Colonic mucosa (tissue), 4 donors: ENCODE data around the gene BRINP1. TPM values are rescaled to one million over a fixed set of nuclear protein-coding genes. Genes with fewer than 3 reads are reported as not detected.

ENCODE experiments used
- DNase-seq: peaks from one replicate; pipeline ENCODE4 v3.0.0-alpha.2; 2020
- H3K27ac ChIP-seq: fragments of 200-600 bp; one replicate; pipeline ENCODE4 v1.8.0; 2021
- H3K27me3 ChIP-seq: fragments of 200-600 bp; one replicate; pipeline ENCODE4 v1.8.0; 2021
- H3K36me3 ChIP-seq: fragments of 200-600 bp; one replicate; pipeline ENCODE4 v1.8.0; 2021
- H3K4me1 ChIP-seq: fragments of 200-600 bp; one replicate; pipeline ENCODE4 v1.8.0; 2021; ENCODE audit warnings: mild to moderate bottlenecking
- H3K4me3 ChIP-seq: fragments of 200-600 bp; one replicate; pipeline ENCODE4 v1.8.0; 2021
- H3K9ac ChIP-seq, 2 donors: one replicate each; pipeline ENCODE4 v1.7.0; 2013; ENCODE audit warnings: control low read depth in 2 of 2, low read depth in 2 of 2, low read length in 2 of 2
- H3K9me3 ChIP-seq: fragments of 200-600 bp; one replicate; pipeline ENCODE4 v1.8.0; 2021
- CTCF ChIP-seq: fragments of 200-600 bp; IDR thresholded peaks from one replicate; pipeline ENCODE4 v1.8.0; 2022; ENCODE audit warnings: antibody characterized with exemption, mild to moderate bottlenecking
- intact Hi-C: fragments of 100-400 bp; cut with DNase I; formaldehyde crosslinking; loops from one replicate; pipeline ENCODE4 v1.14.1; 2022
- total RNA-seq, 2 donors: library from RNA; stranded (reverse); fragmentation: NEBNext Ultra II Directional in 1 of 2; extraction: Animal tissue kit (Norgen Biotek cat#: 25700) in 1 of 2; gene quantifications; one replicate each; pipeline ENCODE4 v1.2.1, GENCODE V29; 2021
- donor health status: healthy.
- donor health status: DM: no; HTN: no; CAD: no.
- donor health status: DM: no; HTN: no; CAD: no.

Gene BRINP1
- total RNA-seq, 2 donors from 2014 or later, result 0.10 to 0.13 TPM

GRCh38 chr9:119218293-119218692, 150.9 kb downstream of the BRINP1 start:
- Histone ChIP-seq H3K4me3 (no peak overlapping the region), H3K27me3 (no peaks in the 10 kb centered on the region), H3K27ac (no peak overlapping the region), H3K36me3 (no peaks in the 10 kb centered on the region), H3K9ac (no peak overlapping the region), H3K4me1 (no peaks in the 10 kb centered on the region), H3K9me3 (no peaks in the 10 kb centered on the region)
- intact Hi-C loops, result no loop called here
- TF ChIP-seq CTCF, result no peak
- DNase-seq, result no peak

- Histone ChIP-seq H3K36me3 (no peaks in the 10 kb centered on the region), H3K9ac (no peak overlapping the region), H3K27ac (no peak overlapping the region), H3K27me3 (no peaks in the 10 kb centered on the region), H3K9me3 (no peaks in the 10 kb centered on the region), H3K4me3 (no peak overlapping the region), H3K4me1 (no peaks in the 10 kb centered on the region)
- DNase-seq, result no peak
- no peak for TF ChIP-seq CTCF
- intact Hi-C loops, result no loop called here
Measured at GRCh38 chr9:119216651-119217331, 152.4 kb downstream of the BRINP1 start.

GRCh38 chr9:119215651-119216050, 153.6 kb downstream of the BRINP1 start:
- Histone ChIP-seq H3K4me3 (no peak overlapping the region), H3K36me3 (no peaks in the 10 kb centered on the region), H3K9me3 (no peaks in the 10 kb centered on the region), H3K27ac (no peak overlapping the region), H3K9ac (no peak overlapping the region), H3K27me3 (no peaks in the 10 kb centered on the region), H3K4me1 (no peaks in the 10 kb centered on the region)
- DNase-seq, result no peak
- intact Hi-C loops, result no loop called here
- no peak for TF ChIP-seq CTCF

GRCh38 chr9:119213471-119213870, 155.8 kb downstream of the BRINP1 start:
- Histone ChIP-seq H3K36me3 (no peaks in the 10 kb centered on the region), H3K4me1 (no peaks in the 10 kb centered on the region), H3K27me3 (no peaks in the 10 kb centered on the region), H3K27ac (no peak overlapping the region), H3K9ac (no peak overlapping the region), H3K9me3 (no peaks in the 10 kb centered on the region), H3K4me3 (no peak overlapping the region)
- TF ChIP-seq CTCF, result no peak
- intact Hi-C loops, result no loop called here
- no peak for DNase-seq

- no peak overlapping the region for H3K9ac ChIP-seq
- no peak overlapping the region for H3K4me3 ChIP-seq
- intact Hi-C loops, result no loop called here
- no peak for DNase-seq
- no peak overlapping the region for H3K27ac ChIP-seq
- no peaks in the 10 kb centered on the region for H3K4me1 ChIP-seq
- no peak for TF ChIP-seq CTCF
- H3K27me3 ChIP-seq, result no peaks in the 10 kb centered on the region
- H3K36me3 ChIP-seq, result no peaks in the 10 kb centered on the region
- no peaks in the 10 kb centered on the region for H3K9me3 ChIP-seq
Measured at GRCh38 chr9:119197893-119198607, 171.2 kb downstream of the BRINP1 start.
